Ectodermal cell (in vitro differentiated cells): ENCODE results near the gene PAQR4.

ENCODE experiments used
- H3K27ac ChIP-seq: 2 replicates; pipeline ENCODE4 v1.7.0; 2013; ENCODE audit warnings: mild to moderate bottlenecking, low read depth, low read length; ENCODE audit not compliant: insufficient read depth, poor library complexity, severe bottlenecking
- H3K27me3 ChIP-seq: 2 replicates; pipeline ENCODE4 v1.7.0; 2013; ENCODE audit warnings: mild to moderate bottlenecking, low read length; ENCODE audit not compliant: insufficient read depth, control insufficient read depth, poor library complexity, severe bottlenecking
- H3K36me3 ChIP-seq: one replicate; pipeline ENCODE4 v1.7.0; 2013; ENCODE audit warnings: low read length; ENCODE audit not compliant: control insufficient read depth, insufficient read depth
- H3K4me1 ChIP-seq: one replicate; pipeline ENCODE4 v1.7.0; 2013; ENCODE audit warnings: low read length; ENCODE audit not compliant: control insufficient read depth, insufficient read depth
- H3K4me3 ChIP-seq: 2 replicates; pipeline ENCODE4 v1.7.0; 2013; ENCODE audit warnings: low read depth, low read length, control low read depth; ENCODE audit not compliant: insufficient read depth
- H3K9me3 ChIP-seq: 2 replicates; pipeline ENCODE4 v1.7.0; 2013; ENCODE audit warnings: mild to moderate bottlenecking, low read length, moderate library complexity; ENCODE audit not compliant: control insufficient read depth
- WGBS, 2 experiments: methylation state at CpG; one replicate each; pipeline ENCODE4 v1.1.7; 2013; ENCODE audit warnings: missing lambda C conversion rate in 2 of 2; 5-methylcytosine and 5-hydroxymethylcytosine counted together

The PAQR4 gene

GRCh38 chr16:3004781-3005284, 35.7 kb downstream of the PAQR4 start:
- Histone ChIP-seq H3K4me1 (peaks cover 23% of the 10 kb centered on the region), H3K9me3 (no peaks in the 10 kb centered on the region), H3K36me3 (no peaks in the 10 kb centered on the region), H3K27ac (no peak overlapping the region), H3K27me3 (peaks cover 44% of the 10 kb centered on the region), H3K4me3 (peak overlapping the region; percentile 10)
- WGBS, 2 experiments: 3% methylated on average over 25 of the region's 25 CpGs

- Histone ChIP-seq H3K27me3 (peaks cover 55% of the 10 kb centered on the region), H3K9me3 (no peaks in the 10 kb centered on the region), H3K4me3 (no peak overlapping the region), H3K27ac (no peak overlapping the region), H3K4me1 (peaks cover 27% of the 10 kb centered on the region), H3K36me3 (no peaks in the 10 kb centered on the region)
- WGBS, 2 experiments: 51 to 52% methylated on average over 13 of the region's 13 CpGs
Measured at GRCh38 chr16:3007059-3007956, 38.2 kb downstream of the PAQR4 start.

DNA sequence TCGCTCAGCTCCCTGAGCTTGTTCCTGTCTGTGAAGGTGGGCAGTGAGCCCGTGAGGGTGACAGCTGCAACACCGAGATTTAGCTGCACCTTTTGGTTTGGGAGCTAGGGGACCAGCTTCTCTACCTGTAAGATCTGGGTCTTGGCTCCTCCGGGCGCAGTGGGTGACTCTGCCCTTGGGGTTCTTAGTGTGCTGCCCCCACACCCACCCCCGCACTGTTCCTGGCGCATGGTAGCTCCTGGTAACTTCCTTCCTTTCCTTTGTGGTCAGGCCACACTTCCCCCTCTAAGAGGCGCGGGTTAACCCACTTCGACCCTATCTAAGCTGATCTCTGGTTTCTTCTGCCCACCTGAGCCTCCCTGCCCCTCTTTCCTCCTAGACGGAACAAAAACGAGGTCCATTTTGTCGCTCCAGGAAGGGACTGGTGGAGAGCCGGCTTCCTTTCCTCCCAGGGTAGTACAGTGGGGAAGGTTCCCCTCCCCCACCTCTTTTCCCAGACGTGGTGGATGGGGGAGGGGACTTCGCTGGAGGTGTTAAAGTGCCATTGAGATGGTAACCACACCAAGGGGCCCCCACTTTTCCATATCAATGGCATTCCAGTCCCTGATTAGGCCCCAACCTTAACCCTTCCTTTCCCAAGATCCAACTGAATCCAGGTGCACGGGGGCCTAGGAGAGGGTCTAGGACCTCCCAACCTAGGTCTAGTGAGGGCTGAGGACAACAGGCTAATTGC, 39.0 kb downstream of the PAQR4 start:
- WGBS, 2 experiments: 8% methylated on average over 15 to 17 of the region's 17 CpGs
- Histone ChIP-seq H3K27me3 (peaks cover 63% of the 10 kb centered on the region), H3K4me1 (peaks cover 27% of the 10 kb centered on the region), H3K4me3 (no peak overlapping the region), H3K9me3 (no peaks in the 10 kb centered on the region), H3K27ac (no peak overlapping the region), H3K36me3 (no peaks in the 10 kb centered on the region)

DNA sequence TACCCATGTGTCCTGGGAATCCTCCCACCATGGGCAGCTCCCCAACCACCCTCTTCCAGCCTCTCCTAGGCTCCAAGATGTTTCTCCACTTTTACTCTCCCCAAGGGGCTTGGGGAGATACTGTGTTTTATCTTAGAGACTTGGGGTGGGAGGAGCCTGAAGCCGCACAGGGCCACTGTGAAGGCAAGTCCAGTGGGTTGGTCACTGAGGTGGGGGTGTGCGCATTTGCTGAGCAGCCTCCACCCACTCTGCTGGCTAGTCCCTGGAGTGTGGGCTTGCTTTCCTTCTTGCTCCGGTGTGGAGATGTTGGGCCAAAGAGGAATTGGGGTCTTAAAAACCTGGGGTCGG, 39.5 kb downstream of the PAQR4 start:
- 36 to 39% methylated on average over 4 of the region's 4 CpGs for WGBS, 2 experiments
- Histone ChIP-seq H3K4me3 (no peak overlapping the region), H3K4me1 (peaks cover 27% of the 10 kb centered on the region), H3K9me3 (no peaks in the 10 kb centered on the region), H3K27me3 (peaks cover 68% of the 10 kb centered on the region), H3K36me3 (no peaks in the 10 kb centered on the region), H3K27ac (no peak overlapping the region)

GRCh38 chr16:3009568-3010390, 40.6 kb downstream of the PAQR4 start:
- no peak overlapping the region for H3K27ac ChIP-seq
- H3K4me1 ChIP-seq: peaks cover 35% of the 10 kb centered on the region
- no peaks in the 10 kb centered on the region for H3K36me3 ChIP-seq
- 22 to 24% methylated on average over 21 of the region's 21 CpGs for WGBS, 2 experiments
- H3K4me3 ChIP-seq: peak overlapping the region; percentile 6
- H3K9me3 ChIP-seq: no peaks in the 10 kb centered on the region
- H3K27me3 ChIP-seq: peaks cover 70% of the 10 kb centered on the region

DNA sequence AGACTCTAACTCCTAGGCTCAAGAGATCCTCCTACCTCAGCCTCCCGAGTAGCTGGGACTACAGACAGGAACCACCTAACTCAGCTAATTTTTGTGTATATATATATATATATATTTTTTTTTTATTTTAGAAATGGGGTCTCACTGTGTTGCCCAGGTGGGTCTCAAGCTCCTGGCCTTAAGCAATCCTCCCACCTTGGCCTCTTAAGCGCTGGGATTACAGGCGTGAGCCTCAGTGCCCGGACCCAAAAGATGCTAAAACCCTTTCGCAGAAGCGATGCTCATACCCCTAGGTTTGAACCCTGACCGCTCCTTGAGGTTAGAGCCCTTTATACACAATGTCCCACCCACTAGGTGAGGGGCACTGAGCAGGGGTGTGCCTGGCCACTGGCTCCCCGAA, 41.4 kb downstream of the PAQR4 start:
- Histone ChIP-seq H3K4me3 (no peak overlapping the region), H3K4me1 (peaks cover 35% of the 10 kb centered on the region), H3K27ac (no peak overlapping the region), H3K36me3 (no peaks in the 10 kb centered on the region), H3K27me3 (peaks cover 63% of the 10 kb centered on the region), H3K9me3 (no peaks in the 10 kb centered on the region)
- WGBS, 2 experiments: 94 to 96% methylated on average over 7 of the region's 8 CpGs

GRCh38 chr16:3012246-3012645, 43.1 kb downstream of the PAQR4 start:
- H3K4me1 ChIP-seq: peaks cover 35% of the 10 kb centered on the region
- no peaks in the 10 kb centered on the region for H3K36me3 ChIP-seq
- H3K9me3 ChIP-seq: no peaks in the 10 kb centered on the region
- H3K27me3 ChIP-seq: peaks cover 48% of the 10 kb centered on the region
- 17% methylated on average over 19 of the region's 19 CpGs for WGBS, 2 experiments
- H3K27ac ChIP-seq: no peak overlapping the region
- peak overlapping the region; percentile 2 for H3K4me3 ChIP-seq

- H3K4me3 ChIP-seq: peak within 1 kb of the TSS; percentile 2
- peaks cover 44% of the 10 kb centered on the region for H3K27me3 ChIP-seq
- 25 to 26% methylated on average over 27 of the region's 27 CpGs for whole genome bisulfite sequencing, 2 experiments
- H3K9me3 ChIP-seq: no peaks in the 10 kb centered on the region
- H3K4me1 ChIP-seq: peaks cover 29% of the 10 kb centered on the region
- H3K36me3 ChIP-seq: no peaks in the 10 kb centered on the region
- H3K27ac ChIP-seq: no peak within 1 kb of the TSS
Measured at GRCh38 chr16:3012828-3013420, 43.8 kb downstream of the PAQR4 start, which contains the start of gene CLDN9. CLDN9 (plus strand) TSS chr16:3012923; CDS start chr16:3013363, 440 bp downstream.

DNA sequence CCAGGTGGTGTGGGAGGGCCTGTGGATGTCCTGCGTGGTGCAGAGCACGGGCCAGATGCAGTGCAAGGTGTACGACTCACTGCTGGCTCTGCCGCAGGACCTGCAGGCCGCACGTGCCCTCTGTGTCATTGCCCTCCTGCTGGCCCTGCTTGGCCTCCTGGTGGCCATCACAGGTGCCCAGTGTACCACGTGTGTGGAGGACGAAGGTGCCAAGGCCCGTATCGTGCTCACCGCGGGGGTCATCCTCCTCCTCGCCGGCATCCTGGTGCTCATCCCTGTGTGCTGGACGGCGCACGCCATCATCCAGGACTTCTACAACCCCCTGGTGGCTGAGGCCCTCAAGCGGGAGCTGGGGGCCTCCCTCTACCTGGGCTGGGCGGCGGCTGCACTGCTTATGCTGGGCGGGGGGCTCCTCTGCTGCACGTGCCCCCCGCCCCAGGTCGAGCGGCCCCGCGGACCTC, 44.4 kb downstream of the PAQR4 start:
- 74 to 76% methylated on average over 27 of the region's 27 CpGs for WGBS, 2 experiments
- Histone ChIP-seq H3K4me1 (peaks cover 25% of the 10 kb centered on the region), H3K9me3 (no peaks in the 10 kb centered on the region), H3K36me3 (no peaks in the 10 kb centered on the region), H3K27me3 (peaks cover 38% of the 10 kb centered on the region), H3K27ac (no peak overlapping the region), H3K4me3 (no peak overlapping the region)
